DOHH2 (cell line): ENCODE results near the gene STK32B.

ENCODE experiments used
- EZH2phosphoT487 ChIP-seq: fragments of 200-600 bp; sonication (generic); IDR thresholded peaks from 2 replicates; pipeline ENCODE4 v1.6.1; 2017; ENCODE audit warnings: borderline replicate concordance, mild to moderate bottlenecking, antibody characterized with exemption, low read length, moderate library complexity, mixed read lengths
- TF ChIP-seq, protein P1 (sequence below): fragments of 200-600 bp; sonication (generic); IDR thresholded peaks from one replicate; pipeline ENCODE4 v1.5.1; 2014; ENCODE audit warnings: antibody characterized with exemption, mild to moderate bottlenecking, low read depth, low read length; ENCODE audit not compliant: poor library complexity, severe bottlenecking

DNA sequence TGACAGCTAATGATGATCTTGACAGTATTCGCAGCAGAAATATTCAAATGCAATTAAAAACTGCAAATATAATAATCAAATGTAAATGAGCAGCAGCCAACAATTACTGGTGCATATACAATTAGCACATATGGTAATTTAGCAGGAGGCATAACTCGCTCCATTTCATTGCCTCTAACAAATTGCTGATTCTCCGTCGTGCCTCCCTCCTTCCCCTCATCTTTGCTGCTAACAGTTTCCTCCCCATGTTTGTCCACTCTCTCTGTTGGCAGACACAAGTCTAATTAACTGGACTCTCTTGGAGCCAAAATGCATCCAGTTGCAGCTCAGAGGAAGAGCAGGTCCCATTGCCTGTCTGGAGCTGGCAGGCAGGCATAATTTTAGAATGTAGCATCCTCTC lies 210.6 kb downstream of the STK32B start:
- TF ChIP-seq, protein P1, sequence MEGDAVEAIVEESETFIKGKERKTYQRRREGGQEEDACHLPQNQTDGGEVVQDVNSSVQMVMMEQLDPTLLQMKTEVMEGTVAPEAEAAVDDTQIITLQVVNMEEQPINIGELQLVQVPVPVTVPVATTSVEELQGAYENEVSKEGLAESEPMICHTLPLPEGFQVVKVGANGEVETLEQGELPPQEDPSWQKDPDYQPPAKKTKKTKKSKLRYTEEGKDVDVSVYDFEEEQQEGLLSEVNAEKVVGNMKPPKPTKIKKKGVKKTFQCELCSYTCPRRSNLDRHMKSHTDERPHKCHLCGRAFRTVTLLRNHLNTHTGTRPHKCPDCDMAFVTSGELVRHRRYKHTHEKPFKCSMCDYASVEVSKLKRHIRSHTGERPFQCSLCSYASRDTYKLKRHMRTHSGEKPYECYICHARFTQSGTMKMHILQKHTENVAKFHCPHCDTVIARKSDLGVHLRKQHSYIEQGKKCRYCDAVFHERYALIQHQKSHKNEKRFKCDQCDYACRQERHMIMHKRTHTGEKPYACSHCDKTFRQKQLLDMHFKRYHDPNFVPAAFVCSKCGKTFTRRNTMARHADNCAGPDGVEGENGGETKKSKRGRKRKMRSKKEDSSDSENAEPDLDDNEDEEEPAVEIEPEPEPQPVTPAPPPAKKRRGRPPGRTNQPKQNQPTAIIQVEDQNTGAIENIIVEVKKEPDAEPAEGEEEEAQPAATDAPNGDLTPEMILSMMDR, result no peak
- no peak for TF ChIP-seq EZH2phosphoT487
